Type B pancreatic cell (in vitro differentiated cells): ENCODE measurements around the gene PCK1. TPM values are rescaled to one million over a fixed set of nuclear protein-coding genes. Genes with fewer than 3 reads are reported as not detected.

Experiments used
- DNase-seq: peaks from one replicate; pipeline ENCODE4 v3.0.0; 2021; ENCODE audit warnings: mixed read lengths; ENCODE audit not compliant: unreplicated experiment; ENCODE audit errors: extremely low spot score
- H3K27ac Mint-ChIP-seq: 2 replicates; pipeline ENCODE4 v1.8.0; 2021; ENCODE audit warnings: mild to moderate bottlenecking, mixed read lengths
- H3K27me3 Mint-ChIP-seq: 2 replicates; pipeline ENCODE4 v1.8.0; 2021; ENCODE audit warnings: mixed read lengths
- H3K36me3 Mint-ChIP-seq: 2 replicates; pipeline ENCODE4 v1.8.0; 2021; ENCODE audit warnings: mixed read lengths
- H3K4me1 Mint-ChIP-seq: one replicate; pipeline ENCODE4 v1.8.0; 2021; ENCODE audit warnings: mixed read lengths; ENCODE audit not compliant: unreplicated experiment
- H3K4me3 Mint-ChIP-seq: 2 replicates; pipeline ENCODE4 v1.8.0; 2021; ENCODE audit warnings: mild to moderate bottlenecking, mixed read lengths
- H3K9me3 Mint-ChIP-seq: 2 replicates; pipeline ENCODE4 v1.8.0; 2021; ENCODE audit warnings: mixed read lengths
- CTCF ChIP-seq: fragments of 200-600 bp; sonication (generic); conservative IDR thresholded peaks from 2 replicates; pipeline ENCODE4 v1.5.0; 2021; ENCODE audit warnings: antibody characterized with exemption, mild to moderate bottlenecking
- total RNA-seq: library from RNA; stranded (reverse); gene quantifications from 2 replicates; pipeline ENCODE4 v1.2.1, GENCODE V29; 2021; ENCODE audit warnings: low replicate concordance

PCK1 gene
- total RNA-seq, 1 donor from 2014 or later, result 2.3 TPM

GRCh38 chr20:57612916-57613315 lies 52.0 kb downstream of the PCK1 start:
- H3K36me3 Mint-ChIP-seq, result no peaks in the 10 kb centered on the region
- no peak overlapping the region for H3K27ac Mint-ChIP-seq
- no peaks in the 10 kb centered on the region for H3K4me1 Mint-ChIP-seq
- peaks cover 20% of the 10 kb centered on the region for H3K27me3 Mint-ChIP-seq
- no peak overlapping the region for H3K4me3 Mint-ChIP-seq
- DNase-seq, result no peak
- H3K9me3 Mint-ChIP-seq, result no peaks in the 10 kb centered on the region
- TF ChIP-seq CTCF, result no peak

- Mint-ChIP-seq H3K4me3 (no peak overlapping the region), H3K36me3 (no peaks in the 10 kb centered on the region), H3K27ac (no peak overlapping the region), H3K27me3 (peaks cover 23% of the 10 kb centered on the region), H3K9me3 (no peaks in the 10 kb centered on the region), H3K4me1 (no peaks in the 10 kb centered on the region)
- no peak for DNase-seq
- TF ChIP-seq CTCF, result no peak
Measured at GRCh38 chr20:57613481-57613921, 52.6 kb downstream of the PCK1 start.

GRCh38 chr20:57614490-57615444 lies 53.9 kb downstream of the PCK1 start:
- Mint-ChIP-seq H3K27ac (no peak overlapping the region), H3K9me3 (no peaks in the 10 kb centered on the region), H3K27me3 (peaks cover 18% of the 10 kb centered on the region), H3K4me1 (no peaks in the 10 kb centered on the region), H3K36me3 (no peaks in the 10 kb centered on the region), H3K4me3 (no peak overlapping the region)
- peak; percentile 55 for DNase-seq
- TF ChIP-seq CTCF, result no peak

GRCh38 chr20:57615445-57615811 lies 54.5 kb downstream of the PCK1 start:
- peaks cover 16% of the 10 kb centered on the region for H3K27me3 Mint-ChIP-seq
- no peaks in the 10 kb centered on the region for H3K4me1 Mint-ChIP-seq

More at GRCh38 chr20:57615445-57615811, 54.5 kb downstream of the PCK1 start:
- Mint-ChIP-seq H3K27ac (no peak overlapping the region), H3K4me3 (no peak overlapping the region), H3K9me3 (no peaks in the 10 kb centered on the region), H3K36me3 (no peaks in the 10 kb centered on the region)
- TF ChIP-seq CTCF, result no peak
- no peak for DNase-seq
